HG02642 (cell line): ENCODE data around the gene SFT2D2.

Source experiments
- ATAC-seq: cut with Tn5 transposase; IDR thresholded peaks from one replicate; pipeline ENCODE4 v1.9.1; 2021; ENCODE audit warnings: mild to moderate bottlenecking; ENCODE audit not compliant: unreplicated experiment, poor library complexity

SFT2D2 gene

DNA sequence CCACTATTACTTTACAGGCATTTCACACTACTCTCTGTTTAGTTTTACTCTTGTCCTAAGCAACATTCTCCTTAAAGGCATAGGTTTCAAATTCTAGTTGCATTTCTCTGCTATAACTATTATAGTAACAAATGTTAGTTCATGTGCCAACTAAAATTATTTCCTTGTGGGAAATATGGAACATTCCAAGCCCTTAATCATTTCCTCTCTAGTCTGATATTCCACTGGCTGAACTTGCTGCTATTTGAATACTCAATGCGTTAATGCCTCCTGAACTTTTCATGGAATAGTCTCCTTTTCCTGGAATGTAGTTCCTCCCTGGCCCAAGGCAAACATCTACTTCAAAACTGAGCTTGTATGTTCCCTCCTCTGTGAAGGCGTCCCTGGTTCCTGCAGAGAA, 35.6 kb downstream of the SFT2D2 start:
- no peak for ATAC-seq

DNA sequence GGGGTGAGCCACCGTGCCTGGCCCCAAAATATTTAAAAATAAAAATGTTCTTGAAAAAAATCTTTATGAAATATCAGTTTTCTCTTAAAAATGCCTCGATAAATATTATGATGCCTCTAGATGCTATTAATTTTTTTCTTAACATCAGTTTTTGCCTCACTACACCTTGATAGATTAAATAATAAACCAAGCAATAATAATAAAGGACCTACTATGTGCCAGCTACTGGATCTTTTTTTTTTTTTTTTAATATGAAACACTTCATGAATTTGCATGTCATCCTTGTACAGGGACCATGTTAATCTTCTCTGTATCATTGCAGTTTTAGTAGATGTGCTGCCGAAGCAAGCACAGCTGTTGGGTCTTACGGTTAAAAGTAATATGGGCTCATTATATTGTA, 37.3 kb downstream of the SFT2D2 start:
- no peak for ATAC-seq

DNA sequence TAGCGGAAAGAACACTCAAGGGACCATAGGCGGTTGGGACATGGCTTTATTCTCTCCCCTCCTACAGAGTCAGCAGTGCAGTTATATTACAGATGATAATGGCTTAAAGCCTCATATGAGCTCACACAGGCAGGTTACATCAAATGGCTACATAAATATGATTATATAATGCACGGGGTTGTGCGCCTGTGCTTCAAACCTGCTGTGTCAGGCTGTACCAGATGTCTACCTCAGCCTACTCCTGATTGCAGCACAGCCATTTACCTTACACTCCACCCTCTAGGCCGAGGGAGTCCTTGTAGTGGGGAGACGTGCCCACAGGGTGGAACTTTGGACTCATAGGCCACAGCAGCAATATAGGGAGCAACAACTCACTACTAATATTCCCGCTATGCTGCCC, 38.5 kb downstream of the SFT2D2 start:
- ATAC-seq, result no peak

DNA sequence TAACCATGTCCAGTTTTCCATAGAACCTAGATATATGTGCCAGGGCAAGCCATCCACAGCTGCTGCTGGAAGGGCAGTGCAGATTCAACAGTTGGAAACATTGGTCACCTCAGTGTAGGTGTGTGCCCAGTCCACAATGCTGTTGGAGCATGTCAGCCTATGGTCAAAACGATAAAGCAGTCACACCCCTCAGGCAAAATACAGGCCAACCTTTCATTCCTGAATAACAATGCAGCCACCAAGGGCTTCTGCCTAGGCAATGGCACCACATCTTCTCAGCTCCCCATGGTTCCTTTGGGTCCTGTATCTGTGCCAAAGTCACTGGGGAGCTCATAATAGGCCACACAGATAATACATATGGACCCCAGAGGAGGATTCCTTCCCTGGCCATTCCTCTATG, 39.8 kb downstream of the SFT2D2 start:
- no peak for ATAC-seq

DNA sequence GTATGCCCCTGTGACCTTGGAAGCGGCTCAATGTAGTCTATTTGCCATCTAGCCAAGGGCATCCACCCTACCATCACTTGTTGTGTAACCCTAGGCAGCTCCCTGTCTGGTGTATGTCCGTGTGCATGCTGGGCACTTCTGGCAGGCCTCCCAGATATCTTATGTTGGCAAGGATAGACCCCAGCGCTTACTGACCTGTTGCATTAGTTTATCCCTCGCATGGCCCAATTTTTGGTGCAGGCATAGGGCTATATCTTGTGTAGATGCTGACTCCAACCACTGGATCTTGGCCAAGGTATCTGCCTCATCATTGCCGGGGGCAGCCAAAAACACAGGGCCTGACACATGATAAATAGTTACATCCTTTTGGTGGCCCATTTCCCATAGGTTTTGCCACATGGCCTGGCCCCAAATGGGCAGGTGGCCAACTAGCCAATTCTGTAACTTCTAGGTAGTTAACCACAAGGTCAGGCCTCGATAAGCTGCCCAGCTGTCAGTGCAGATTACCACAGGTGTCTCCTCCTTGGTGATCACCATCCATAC, 40.9 kb downstream of the SFT2D2 start:
- ATAC-seq, result no peak

DNA sequence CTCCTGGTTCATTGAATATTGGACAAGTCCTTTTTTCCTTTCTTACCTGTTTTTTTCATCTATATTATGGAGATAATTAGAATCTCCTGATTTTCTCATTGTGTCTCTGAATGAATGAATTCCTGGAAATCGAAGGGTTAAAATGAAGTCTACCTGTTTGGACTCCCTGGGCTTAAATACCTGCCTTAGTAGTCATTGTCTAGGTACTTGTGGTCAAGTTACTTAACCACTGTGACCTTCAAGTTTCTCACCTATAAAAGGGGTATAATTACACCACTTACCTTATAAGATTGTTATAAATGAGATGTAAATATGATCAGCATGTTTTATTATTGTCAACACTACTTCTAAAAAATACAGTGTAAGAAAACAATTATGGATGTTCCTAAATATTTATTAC, 45.8 kb downstream of the SFT2D2 start:
- ATAC-seq, result no peak

DNA sequence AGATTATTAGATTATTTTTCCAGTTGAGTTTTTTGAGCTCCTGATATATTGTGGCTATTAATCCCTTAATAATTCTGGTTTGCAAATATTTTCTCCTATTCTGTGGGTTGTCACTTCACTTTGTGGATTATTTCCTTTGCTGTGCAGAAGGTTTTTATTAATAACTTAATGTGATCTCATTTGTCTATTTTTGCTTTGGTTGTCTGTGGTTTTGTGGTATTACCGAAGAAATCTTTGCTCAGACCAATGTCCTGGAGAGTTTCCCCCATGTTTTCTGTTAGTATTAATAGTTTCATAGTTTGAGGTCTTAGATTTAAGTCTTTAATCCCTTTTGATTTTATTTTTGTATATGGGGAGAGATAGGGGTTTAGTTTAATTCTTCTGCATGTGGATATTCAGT, 47.8 kb downstream of the SFT2D2 start:
- ATAC-seq, result no peak

DNA sequence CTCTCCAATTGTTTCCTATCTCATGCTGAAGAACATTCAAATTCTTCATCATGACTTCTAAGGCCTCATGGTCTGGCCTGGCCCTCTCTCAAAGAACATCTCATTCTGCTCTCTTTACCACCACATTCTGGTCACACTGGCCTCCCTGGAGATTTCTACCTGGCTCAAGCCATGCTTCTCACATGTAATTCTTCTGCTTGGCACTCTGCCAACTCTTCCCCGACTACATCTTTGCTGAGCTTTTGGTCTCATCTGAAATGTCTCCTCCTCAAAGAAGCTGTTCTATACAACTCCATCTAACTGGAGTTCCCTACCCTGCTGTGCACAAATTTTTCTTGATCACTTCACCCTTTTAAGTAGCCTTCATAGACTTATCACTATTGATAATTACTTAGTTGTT, 53.4 kb downstream of the SFT2D2 start:
- ATAC-seq, result no peak

DNA sequence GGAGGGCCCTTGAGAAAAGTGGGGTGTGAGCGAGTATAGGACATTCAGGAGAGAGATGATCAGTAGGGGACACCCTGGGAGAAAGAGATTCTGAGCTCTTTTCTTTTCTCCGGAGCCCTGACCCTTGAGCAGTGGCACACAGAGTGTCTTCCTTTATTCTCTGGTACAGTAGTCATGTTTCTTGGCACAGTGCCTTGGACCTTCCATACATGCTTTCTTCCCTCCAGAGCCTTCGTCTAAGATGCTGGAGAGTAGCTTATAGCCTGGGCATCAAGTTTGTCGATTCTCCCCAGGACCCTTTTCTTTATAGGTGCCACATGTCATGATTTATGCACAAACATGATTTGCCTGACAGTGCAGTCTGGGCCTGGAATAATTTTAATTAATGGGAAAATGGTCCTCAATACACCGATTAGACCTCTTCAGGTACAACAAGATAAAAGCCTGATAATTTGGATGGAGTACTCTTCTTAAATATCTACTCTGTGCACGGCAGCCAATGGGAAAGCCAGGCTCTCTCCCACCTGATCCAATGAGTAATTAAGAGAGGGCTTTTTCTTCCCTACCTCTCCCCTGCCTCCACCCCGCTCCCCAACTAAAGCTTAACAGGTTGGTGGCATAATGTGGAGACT, 54.6 kb downstream of the SFT2D2 start, which contains the start of gene TBX19:
TSS of gene TBX19 (plus strand) at position 582 of the 632 bp plus-strand sequence. CDS start 214 bp downstream, outside the sequence.
- ATAC-seq, result no peak

DNA sequence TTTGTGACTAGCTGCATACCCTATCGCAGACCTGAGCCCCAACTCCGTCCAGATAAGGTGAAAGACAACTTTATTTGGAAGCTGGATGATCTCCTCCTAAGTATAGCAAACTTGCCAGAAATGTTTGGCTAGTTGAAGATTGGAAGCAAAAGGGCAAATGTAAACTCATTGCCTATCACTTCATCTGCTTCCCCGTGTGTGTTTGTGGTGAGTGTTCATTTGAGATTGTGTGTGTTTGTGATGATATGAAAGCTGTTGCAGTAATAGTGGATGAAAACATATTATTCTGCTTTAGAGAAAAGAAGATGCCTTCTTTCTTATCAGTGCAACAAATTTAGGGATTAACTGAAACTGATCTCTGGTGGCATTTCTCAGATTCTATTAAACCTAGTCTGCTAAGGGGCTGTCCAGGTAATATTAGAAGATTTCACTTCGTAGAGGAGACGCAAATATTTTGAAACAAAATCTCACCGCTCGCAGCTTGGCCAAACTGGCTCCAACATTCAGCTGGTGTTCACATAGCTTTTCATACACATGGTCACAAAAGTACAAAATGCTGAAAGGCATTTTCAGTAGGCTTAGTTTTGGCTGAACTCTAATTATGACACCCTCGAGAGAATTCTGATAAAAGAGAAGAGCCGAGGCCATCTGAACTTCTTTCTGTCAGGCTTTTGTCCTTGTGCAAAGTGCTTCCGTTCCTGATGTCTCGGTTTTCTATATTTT, 56.0 kb downstream of the SFT2D2 start:
- ATAC-seq, result no peak

DNA sequence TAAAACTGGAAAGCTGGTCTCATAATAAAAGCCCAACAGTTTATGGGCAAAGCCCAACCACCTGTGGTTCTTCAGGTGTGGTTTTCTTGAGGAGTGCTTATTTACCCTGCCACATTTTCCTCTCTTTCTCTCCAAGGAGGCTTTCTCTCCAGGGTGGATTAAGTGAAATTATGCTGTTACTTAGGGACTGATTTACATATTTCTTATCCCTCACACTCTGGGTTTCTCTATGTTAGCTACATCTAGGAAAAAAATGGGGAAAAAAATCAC, 59.7 kb downstream of the SFT2D2 start:
- ATAC-seq, result no peak

DNA sequence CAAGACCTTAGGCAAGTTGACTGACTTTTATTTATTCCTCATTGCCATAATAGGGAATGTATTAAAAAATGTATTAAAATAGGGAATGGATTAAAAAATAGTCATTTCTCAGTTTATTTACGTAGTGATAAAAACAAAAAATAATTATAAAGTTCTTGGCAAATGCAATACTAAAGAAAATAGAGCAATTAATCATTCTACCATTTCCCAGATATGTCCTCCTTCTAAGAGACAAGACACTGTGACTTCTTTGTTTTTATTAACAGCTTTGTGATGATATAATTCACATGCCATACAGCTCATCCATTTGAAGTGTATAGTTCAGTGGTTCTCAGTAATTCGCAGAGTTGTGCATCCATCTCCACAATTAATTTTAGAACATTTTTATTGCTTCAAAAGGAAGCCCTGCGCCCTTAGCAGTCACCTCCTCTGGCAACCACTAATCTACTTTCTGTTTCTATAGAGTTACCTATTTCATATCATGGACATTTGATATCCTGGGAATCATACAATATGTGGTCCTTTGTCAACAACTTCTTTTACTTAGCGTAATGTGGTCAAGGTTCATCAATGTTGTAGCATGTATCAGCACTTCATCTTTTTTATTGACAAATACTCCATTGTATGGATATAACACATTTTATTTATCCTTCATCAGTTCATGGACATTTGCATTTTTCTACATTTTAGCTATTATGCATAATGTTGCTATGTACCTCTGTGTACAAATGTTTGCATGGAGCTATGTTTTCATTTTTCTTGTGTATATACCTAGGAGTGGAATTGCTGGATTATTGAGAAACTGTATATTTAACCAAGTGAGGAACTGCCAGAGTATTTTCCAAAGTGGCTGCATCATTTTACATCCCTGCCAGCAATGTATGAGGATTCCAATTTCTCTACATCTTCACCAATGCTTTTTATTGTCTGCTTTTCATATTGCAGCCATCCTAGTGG, 60.4 kb downstream of the SFT2D2 start:
- no peak for ATAC-seq

DNA sequence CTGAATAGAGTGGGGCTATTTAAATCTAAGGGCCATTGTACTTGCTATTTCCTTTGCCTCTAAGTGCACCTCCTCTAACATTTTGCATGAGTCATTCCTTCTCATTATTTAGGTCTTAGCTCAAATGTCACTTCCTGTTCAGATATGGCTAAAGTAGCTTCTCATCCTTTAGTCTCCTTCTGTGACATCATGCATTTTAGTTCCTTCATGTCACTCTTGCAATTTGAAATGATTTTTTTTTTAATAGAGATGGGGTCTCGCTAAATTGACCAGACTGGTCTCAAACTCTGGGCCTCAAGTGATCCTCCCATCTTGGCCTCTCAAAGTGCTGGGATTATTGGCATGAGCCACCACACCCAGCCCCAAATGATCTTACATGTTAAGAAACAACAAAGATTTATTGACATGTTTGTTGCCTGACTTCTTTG, 61.4 kb downstream of the SFT2D2 start:
- ATAC-seq, result no peak

DNA sequence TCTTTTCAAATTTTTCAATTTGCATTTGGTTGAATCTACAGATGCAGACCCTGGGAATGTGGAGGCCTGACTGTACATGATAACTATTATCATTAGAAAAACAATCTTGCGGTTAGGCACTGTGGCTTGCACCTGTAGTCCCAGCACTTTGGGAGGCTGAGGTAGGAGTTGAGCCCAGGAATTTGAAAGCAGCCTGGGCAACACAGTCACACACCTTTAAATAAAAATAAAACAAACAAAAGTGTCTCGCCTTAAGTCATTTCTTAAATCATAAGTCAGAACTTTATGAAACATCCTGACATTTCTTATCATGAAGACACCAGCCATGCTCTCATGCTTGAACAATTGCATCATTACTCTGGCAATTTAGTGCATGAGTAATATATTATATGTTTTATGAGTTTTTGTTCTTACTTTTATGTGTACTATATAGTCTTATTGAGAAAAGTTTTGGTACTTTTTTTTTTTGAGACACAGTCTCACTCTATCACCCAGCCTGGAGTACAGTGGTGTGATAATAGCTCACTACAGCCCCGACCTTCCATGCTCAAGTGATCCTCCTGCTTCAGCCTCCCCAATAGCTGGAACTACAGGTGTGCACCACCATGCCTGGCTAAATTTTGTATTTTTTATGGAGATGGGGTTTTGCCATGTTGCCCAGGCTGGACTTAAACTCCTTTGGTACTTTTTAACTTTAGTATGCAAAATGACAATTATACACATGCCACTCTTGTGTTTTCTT, 62.7 kb downstream of the SFT2D2 start:
- ATAC-seq, result no peak

DNA sequence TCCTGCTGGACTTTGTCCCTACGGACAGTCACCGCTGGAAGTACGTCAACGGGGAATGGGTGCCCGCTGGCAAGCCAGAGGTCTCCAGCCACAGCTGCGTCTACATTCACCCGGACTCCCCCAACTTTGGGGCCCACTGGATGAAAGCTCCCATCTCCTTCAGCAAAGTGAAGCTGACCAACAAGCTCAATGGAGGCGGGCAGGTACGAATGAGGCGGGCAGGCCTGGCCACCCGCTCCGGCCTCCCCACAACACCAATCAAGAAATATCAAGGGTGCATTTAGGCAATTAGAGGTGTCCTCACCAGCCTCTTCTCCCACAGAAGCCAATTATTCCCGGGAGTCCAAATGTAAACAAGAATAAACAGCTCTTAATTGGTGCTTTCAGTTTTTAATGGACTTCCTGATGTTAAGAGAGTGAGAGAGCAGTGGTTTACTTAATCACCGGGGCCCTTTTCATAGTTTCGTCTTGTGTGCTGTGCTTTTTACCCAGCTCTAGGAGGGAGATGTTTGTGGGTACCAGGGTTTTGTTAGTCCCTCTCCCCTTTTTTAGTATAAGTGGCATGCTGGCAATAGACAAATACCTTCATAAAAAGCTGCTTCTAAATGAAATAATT, 65.5 kb downstream of the SFT2D2 start:
- no peak for ATAC-seq

DNA sequence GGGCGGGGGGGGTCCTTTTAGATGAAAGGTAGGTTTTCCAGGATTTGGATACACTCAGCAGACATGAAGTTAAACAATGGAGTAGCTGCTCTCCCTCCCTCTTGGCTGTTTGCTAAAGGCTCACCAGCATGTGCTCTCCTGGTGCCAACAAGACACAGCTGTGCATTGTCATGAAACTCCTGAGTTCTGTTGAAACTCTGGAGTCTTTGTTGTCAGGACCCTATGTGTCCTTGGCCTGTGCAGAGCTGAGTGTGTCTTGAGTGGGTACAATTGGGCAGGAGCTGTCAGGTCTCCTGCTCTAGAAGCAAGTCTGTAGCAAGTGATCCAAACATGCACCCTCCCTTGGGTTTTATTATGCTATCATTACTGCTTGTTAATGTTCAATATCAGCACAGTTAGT, 67.6 kb downstream of the SFT2D2 start:
- no peak for ATAC-seq

DNA sequence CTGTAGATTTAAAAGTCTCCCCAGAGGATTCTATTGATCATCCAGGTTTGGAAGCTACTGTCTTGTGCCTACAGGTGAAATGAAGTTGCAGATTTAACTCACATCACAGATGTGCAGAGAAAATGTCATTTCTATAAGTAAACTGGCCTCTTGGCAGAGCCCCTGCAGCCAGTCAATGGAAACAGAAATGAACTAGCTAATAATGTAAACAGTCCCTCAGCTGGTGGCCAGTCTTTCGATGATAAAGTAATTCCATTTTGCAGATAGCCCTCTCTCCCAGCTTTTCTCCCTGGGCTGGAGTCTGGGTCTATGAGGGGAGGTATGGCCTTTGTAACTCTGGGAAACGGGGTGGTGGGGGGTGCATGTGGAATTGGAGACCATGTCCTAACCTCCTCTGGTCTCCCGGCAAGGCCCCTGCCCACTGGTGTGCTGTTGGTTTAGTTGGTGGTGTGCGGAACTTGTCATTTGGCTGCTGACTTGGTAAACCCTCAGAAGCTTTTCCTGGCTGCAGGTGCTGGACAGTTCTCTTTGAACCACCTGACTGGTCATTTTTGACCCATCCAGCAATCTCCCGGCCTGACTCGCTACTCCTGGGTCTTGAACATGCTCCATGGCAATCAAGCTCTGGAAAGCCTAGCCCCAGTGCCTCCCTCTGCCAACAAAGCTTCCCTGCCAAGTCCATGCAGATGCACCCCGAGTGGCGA, 69.8 kb downstream of the SFT2D2 start:
- no peak for ATAC-seq

DNA sequence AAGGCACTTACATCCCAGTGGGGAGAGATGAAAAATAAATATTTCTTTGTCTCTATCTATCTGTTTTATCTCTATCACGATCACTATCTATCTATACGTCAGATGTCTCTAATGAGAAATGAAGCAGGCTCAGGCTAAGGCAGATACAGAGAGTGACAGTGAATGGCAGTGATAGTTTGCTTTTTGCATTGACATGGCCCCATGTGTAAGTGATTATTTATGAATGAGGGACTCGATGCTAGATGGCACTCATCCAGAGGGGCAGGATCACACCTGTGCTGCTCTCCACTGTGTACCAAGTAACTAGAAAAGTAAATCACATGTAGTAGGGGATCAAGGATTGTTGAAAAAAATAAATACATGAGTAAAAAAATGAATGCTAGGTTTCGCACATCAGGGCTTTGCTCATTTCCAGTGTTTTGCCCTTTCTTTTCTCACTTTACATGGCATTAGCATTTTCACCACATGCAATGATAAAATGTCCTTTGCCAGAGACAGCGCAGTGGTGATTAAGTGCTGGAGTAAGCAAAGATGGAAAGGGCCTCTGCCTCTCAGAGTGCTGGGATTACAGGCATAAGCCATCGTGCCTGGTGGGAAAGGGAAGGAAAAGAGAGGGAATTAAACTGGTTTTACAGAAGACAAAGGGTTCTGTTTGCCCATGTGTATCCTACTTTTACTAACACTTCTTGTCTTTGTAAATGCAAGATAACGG, 71.4 kb downstream of the SFT2D2 start:
- ATAC-seq, result no peak

DNA sequence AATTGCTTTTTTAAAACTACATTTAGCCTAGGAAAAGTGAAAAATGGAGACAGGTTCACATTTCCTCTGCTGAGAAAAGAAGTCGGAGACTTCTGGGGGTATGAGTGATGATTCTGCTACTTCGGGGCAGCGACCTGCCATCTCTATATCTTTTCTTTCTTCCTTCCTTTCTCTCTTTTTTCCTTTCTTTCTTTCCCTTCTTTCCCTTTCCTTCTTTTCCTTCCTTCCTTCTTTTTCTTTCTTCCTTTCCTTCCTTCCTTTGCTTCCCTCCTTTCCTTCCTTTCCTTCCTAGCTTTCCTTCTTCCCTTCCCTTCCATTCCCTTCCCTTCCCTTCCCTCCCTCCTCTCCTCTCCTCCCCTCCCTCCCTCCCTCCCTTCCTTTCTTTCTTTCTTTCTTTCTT, 72.6 kb downstream of the SFT2D2 start:
- ATAC-seq, result no peak
